Measurements from ENCODE around the gene POU6F2. TPM values are rescaled to one million over a fixed set of nuclear protein-coding genes. Genes with fewer than 3 reads are reported as not detected.

The POU6F2 gene
- polyA plus RNA-seq, 4 donors, result 0.16 TPM; not detected in 3

DNA sequence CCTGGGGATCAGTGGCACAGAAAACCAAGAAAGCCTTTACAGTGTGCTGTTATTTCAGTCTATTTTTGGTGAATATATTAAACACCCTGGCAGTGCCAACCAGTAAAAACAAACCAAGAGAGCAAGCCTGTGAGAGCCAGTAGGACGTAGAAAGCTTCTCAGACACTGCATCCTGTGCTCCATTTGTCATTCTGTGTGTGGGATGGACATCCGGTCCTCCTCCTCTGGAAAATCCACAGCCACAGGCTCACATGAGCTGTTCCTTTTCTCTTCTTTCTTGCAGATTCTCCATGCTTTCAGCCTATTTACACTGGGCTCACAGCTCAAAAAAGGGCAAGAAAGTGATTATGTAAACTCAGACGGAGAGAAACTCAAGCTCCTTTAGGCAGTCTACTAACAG lies 468.8 kb downstream of the POU6F2 start:
- H3K9me3 ChIP-seq (ENCODE audit: control insufficient read depth in 2 of 2, insufficient read depth in 1 of 2, low read depth in 1 of 2, low read length in 1 of 2), result no peaks in the 10 kb centered on the region
- no peak overlapping the region for H3K4me3 ChIP-seq (ENCODE audit: low read depth in 1 of 3, low read length in 3 of 3)
- H3K36me3 ChIP-seq (ENCODE audit: control insufficient read depth in 3 of 3, insufficient read depth in 2 of 3, low read depth in 1 of 3, low read length in 3 of 3), result no peaks in the 10 kb centered on the region
- no peaks in the 10 kb centered on the region for H3K4me1 ChIP-seq (ENCODE audit: control insufficient read depth in 3 of 3, insufficient read depth in 2 of 3, low read depth in 1 of 3, low read length in 2 of 3)
- FAIRE-seq (no peak), DNase-seq (no peak)
- H3K27ac ChIP-seq (ENCODE audit: low read depth in 1 of 3, low read length in 2 of 3), result no peak overlapping the region
- 55 to 75% (median 66%) methylated on average over 3 of the region's 3 CpGs for WGBS, 3 donors
- H3K27me3 ChIP-seq (ENCODE audit: control insufficient read depth in 3 of 3, insufficient read depth in 3 of 3, low read length in 3 of 3), result peaks cover 0 to 18% (median 5%) of the 10 kb centered on the region in 3 donors

DNA sequence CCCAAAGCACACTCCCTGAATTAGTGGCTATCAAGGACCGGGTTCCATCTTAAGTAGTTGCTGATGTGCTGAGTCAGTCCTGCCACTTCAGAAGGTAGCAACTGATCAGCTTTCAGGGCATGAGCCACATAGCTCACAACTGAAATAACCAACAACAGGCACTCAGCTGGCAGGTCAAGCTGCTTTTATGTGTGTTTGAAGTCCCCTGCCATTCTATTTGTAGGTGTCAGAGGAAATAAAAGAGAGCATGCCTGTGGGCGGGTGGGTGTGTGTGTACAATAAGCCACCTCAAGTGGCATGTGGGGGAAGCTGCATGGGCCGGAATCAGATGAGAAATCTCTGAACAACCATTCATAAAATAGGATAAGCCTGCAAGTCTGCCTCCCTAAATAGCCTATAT lies 474.2 kb downstream of the POU6F2 start:
- no peaks in the 10 kb centered on the region for H3K9me3 ChIP-seq (ENCODE audit: control insufficient read depth in 2 of 2, insufficient read depth in 1 of 2, low read depth in 1 of 2, low read length in 1 of 2)
- FAIRE-seq, result no peak
- 69 to 77% (median 70%) methylated on average over 3 of the region's 3 CpGs for WGBS, 3 donors
- H3K4me3 ChIP-seq (ENCODE audit: low read depth in 1 of 3, low read length in 3 of 3), result no peak overlapping the region
- no peaks in the 10 kb centered on the region for H3K4me1 ChIP-seq (ENCODE audit: control insufficient read depth in 3 of 3, insufficient read depth in 2 of 3, low read depth in 1 of 3, low read length in 2 of 3)
- peaks cover 0 to 13% (median 2%) of the 10 kb centered on the region in 3 donors for H3K27me3 ChIP-seq (ENCODE audit: control insufficient read depth in 3 of 3, insufficient read depth in 3 of 3, low read length in 3 of 3)
- no peak for DNase-seq
- no peak overlapping the region for H3K27ac ChIP-seq (ENCODE audit: low read depth in 1 of 3, low read length in 2 of 3)
- no peaks in the 10 kb centered on the region for H3K36me3 ChIP-seq (ENCODE audit: control insufficient read depth in 3 of 3, insufficient read depth in 2 of 3, low read depth in 1 of 3, low read length in 3 of 3)

DNA sequence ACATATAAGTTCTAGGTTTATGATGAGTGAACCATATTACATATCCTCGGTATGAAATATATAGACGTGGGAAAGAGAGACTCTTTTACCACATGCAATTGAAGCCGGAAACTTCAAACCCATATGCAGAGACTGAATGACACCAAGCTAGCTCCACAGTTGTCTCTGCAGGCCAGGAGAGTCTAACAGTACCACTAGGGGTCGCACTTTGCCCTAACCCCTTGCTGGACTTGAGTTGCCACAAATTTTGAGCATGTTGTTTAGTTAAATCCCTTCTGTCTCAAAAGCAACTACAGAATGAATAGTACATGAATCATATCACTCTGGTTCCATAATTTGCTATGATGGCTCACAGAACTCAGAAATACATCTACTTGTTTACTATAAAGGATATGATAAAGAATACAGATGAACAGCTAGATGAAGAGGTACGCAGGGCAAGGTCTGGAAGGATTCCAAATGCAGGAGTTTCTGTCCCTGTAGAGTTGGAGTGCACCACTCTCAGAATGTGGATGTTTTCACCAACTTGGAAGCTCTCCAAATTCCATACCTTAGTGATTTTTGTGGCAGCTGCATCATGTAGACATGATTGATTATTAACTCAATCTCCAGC lies 476.1 kb downstream of the POU6F2 start:
- no peak overlapping the region for H3K27ac ChIP-seq (ENCODE audit: low read depth in 1 of 3, low read length in 2 of 3)
- peaks cover 0 to 16% (median 2%) of the 10 kb centered on the region in 3 donors for H3K27me3 ChIP-seq (ENCODE audit: control insufficient read depth in 3 of 3, insufficient read depth in 3 of 3, low read length in 3 of 3)
- WGBS, 3 donors, result 37 to 39% (median 38%) methylated on average over 5 of the region's 5 CpGs
- peak; percentile 56 to 63 for DNase-seq
- no peaks in the 10 kb centered on the region for H3K9me3 ChIP-seq (ENCODE audit: control insufficient read depth in 2 of 2, insufficient read depth in 1 of 2, low read depth in 1 of 2, low read length in 1 of 2)
- no peaks in the 10 kb centered on the region for H3K36me3 ChIP-seq (ENCODE audit: control insufficient read depth in 3 of 3, insufficient read depth in 2 of 3, low read depth in 1 of 3, low read length in 3 of 3)
- no peak overlapping the region for H3K4me3 ChIP-seq (ENCODE audit: low read depth in 1 of 3, low read length in 3 of 3)
- FAIRE-seq, result no peak
- no peaks in the 10 kb centered on the region for H3K4me1 ChIP-seq (ENCODE audit: control insufficient read depth in 3 of 3, insufficient read depth in 2 of 3, low read depth in 1 of 3, low read length in 2 of 3)

DNA sequence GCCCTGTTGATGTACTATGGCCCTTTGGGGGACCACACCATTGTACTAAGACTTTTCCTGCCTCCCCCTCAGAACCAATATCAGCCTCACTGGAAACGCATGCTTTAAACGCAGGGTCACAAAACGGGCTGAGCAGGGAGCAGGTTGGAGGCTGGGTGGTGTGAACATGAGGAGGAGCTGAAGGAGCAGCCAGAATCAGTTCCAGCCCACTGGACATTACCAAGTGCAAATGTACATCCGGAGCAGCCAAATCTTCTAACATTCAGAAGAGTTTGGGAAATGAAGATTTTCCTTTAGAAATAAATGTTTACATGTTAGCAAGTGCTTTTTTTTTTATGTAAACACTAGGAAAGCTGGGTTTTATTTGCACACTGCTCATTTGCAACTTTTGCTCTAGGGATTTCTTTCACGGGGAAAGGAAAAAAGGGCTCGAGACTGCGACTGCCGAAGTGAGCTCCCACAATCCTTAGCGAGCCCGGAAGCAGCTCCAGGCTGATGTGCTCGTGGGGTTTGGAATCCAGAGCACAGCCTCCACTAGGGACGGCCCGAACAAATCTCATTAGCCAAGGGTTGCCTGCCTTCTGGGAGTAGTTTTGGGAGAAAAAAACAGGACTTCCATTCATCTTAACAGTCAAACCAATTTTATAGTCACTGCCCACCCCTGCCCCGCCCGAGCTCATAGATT lies 480.5 kb downstream of the POU6F2 start:
- DNase-seq, result peak in 1 of 2 donors; percentile 15
- Histone ChIP-seq H3K4me1 (ENCODE audit: control insufficient read depth in 3 of 3, insufficient read depth in 2 of 3, low read depth in 1 of 3, low read length in 2 of 3) (no peaks in the 10 kb centered on the region), H3K4me3 (ENCODE audit: low read depth in 1 of 3, low read length in 3 of 3) (no peak overlapping the region), H3K27ac (ENCODE audit: low read depth in 1 of 3, low read length in 2 of 3) (no peak overlapping the region), H3K9me3 (ENCODE audit: control insufficient read depth in 2 of 2, insufficient read depth in 1 of 2, low read depth in 1 of 2, low read length in 1 of 2) (no peaks in the 10 kb centered on the region), H3K36me3 (ENCODE audit: control insufficient read depth in 3 of 3, insufficient read depth in 2 of 3, low read depth in 1 of 3, low read length in 3 of 3) (no peaks in the 10 kb centered on the region), H3K27me3 (ENCODE audit: control insufficient read depth in 3 of 3, insufficient read depth in 3 of 3, low read length in 3 of 3) (peaks cover 0 to 8% (median 0%) of the 10 kb centered on the region in 3 donors)
- WGBS, 3 donors, result 53 to 54% (median 53%) methylated on average over 15 of the region's 15 CpGs
- no peak for FAIRE-seq

DNA sequence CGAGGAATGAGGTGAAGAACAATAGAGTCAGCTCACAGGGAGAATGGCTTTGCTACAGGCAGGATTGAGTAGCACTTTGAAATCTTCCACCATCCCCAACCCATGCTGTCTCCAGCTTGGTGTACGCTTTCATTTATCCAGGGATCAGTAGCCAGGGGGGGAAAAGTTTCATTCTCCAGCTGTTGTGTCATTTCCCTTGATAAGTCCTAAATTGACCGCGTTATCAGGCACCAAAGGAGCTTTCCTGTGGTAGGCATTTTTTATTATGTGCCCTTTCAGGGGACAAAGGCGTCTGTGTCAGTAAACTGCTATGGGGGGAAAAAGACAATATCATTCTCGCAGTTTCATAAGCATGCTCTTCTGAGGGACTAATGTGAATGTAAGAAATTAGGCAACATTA lies 481.9 kb downstream of the POU6F2 start:
- peaks cover 0 to 8% (median 0%) of the 10 kb centered on the region in 3 donors for H3K27me3 ChIP-seq (ENCODE audit: control insufficient read depth in 3 of 3, insufficient read depth in 3 of 3, low read length in 3 of 3)
- no peak overlapping the region for H3K4me3 ChIP-seq (ENCODE audit: low read depth in 1 of 3, low read length in 3 of 3)
- no peaks in the 10 kb centered on the region for H3K4me1 ChIP-seq (ENCODE audit: control insufficient read depth in 3 of 3, insufficient read depth in 2 of 3, low read depth in 1 of 3, low read length in 2 of 3)
- no peak for FAIRE-seq
- DNase-seq, result no peak
- H3K9me3 ChIP-seq (ENCODE audit: control insufficient read depth in 2 of 2, insufficient read depth in 1 of 2, low read depth in 1 of 2, low read length in 1 of 2), result no peaks in the 10 kb centered on the region
- no peak overlapping the region for H3K27ac ChIP-seq (ENCODE audit: low read depth in 1 of 3, low read length in 2 of 3)
- H3K36me3 ChIP-seq (ENCODE audit: control insufficient read depth in 3 of 3, insufficient read depth in 2 of 3, low read depth in 1 of 3, low read length in 3 of 3), result no peaks in the 10 kb centered on the region
- WGBS, 3 donors, result 61 to 72% (median 70%) methylated on average over 6 of the region's 6 CpGs

DNA sequence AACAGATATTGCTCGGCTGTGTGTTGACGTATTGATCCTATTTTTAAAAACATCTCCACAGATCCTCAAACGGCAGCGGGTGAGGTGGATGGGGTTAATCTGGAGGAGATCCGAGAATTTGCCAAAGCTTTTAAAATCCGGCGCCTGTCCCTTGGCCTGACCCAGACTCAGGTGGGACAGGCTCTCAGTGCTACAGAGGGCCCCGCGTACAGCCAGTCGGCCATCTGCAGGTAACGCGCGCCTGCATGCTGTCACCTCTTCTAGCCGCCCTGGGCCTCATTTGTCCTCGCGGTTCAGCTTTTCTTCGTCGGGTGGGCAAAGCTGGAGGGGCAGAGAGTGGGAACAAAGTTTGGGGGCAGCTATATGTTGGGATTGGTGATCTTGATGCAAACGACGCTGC lies 482.8 kb downstream of the POU6F2 start:
- H3K4me1 ChIP-seq (ENCODE audit: control insufficient read depth in 3 of 3, insufficient read depth in 2 of 3, low read depth in 1 of 3, low read length in 2 of 3), result no peaks in the 10 kb centered on the region
- H3K9me3 ChIP-seq (ENCODE audit: control insufficient read depth in 2 of 2, insufficient read depth in 1 of 2, low read depth in 1 of 2, low read length in 1 of 2), result no peaks in the 10 kb centered on the region
- H3K4me3 ChIP-seq (ENCODE audit: low read depth in 1 of 3, low read length in 3 of 3), result no peak overlapping the region
- DNase-seq (no peak), FAIRE-seq (no peak)
- H3K27ac ChIP-seq (ENCODE audit: low read depth in 1 of 3, low read length in 2 of 3), result no peak overlapping the region
- H3K36me3 ChIP-seq (ENCODE audit: control insufficient read depth in 3 of 3, insufficient read depth in 2 of 3, low read depth in 1 of 3, low read length in 3 of 3), result no peaks in the 10 kb centered on the region
- H3K27me3 ChIP-seq (ENCODE audit: control insufficient read depth in 3 of 3, insufficient read depth in 3 of 3, low read length in 3 of 3), result peaks cover 0 to 8% (median 0%) of the 10 kb centered on the region in 3 donors
- WGBS, 3 donors, result 93 to 95% (median 94%) methylated on average over 20 of the region's 20 CpGs

DNA sequence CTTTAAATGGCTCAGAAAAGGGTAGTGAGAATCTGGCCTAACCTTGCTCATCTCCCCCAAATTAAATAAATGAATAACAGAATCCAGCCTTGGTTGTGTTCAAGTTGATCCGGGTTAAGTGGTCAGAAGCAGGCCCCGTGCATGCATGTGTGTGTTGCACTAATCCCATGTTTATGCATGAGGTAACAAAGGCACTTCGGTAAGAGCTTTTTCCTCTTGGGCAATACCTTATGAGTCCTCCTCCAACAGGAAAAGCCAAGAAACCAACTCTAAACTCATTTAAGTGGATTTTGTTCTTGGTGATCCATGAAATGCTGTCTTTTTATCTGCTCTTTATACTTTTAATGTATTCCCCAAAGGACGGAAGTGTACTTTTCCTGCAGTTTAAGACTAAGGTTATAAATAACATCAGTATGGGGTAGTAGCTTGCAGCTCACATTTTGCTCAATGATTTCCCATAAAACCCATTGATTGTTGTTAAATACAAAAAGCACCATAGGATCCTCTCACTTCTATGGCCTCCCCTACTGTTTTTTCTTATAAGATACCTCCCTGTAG lies 483.6 kb downstream of the POU6F2 start:
- WGBS, 3 donors, result 64 to 80% (median 78%) methylated on average over 4 of the region's 4 CpGs
- no peak overlapping the region for H3K4me3 ChIP-seq (ENCODE audit: low read depth in 1 of 3, low read length in 3 of 3)
- H3K36me3 ChIP-seq (ENCODE audit: control insufficient read depth in 3 of 3, insufficient read depth in 2 of 3, low read depth in 1 of 3, low read length in 3 of 3), result no peaks in the 10 kb centered on the region
- H3K27ac ChIP-seq (ENCODE audit: low read depth in 1 of 3, low read length in 2 of 3), result no peak overlapping the region
- FAIRE-seq, result no peak
- H3K27me3 ChIP-seq (ENCODE audit: control insufficient read depth in 3 of 3, insufficient read depth in 3 of 3, low read length in 3 of 3), result peaks cover 0 to 8% (median 0%) of the 10 kb centered on the region in 3 donors
- DNase-seq, result no peak
- H3K4me1 ChIP-seq (ENCODE audit: control insufficient read depth in 3 of 3, insufficient read depth in 2 of 3, low read depth in 1 of 3, low read length in 2 of 3), result no peaks in the 10 kb centered on the region
- H3K9me3 ChIP-seq (ENCODE audit: control insufficient read depth in 2 of 2, insufficient read depth in 1 of 2, low read depth in 1 of 2, low read length in 1 of 2), result no peaks in the 10 kb centered on the region

DNA sequence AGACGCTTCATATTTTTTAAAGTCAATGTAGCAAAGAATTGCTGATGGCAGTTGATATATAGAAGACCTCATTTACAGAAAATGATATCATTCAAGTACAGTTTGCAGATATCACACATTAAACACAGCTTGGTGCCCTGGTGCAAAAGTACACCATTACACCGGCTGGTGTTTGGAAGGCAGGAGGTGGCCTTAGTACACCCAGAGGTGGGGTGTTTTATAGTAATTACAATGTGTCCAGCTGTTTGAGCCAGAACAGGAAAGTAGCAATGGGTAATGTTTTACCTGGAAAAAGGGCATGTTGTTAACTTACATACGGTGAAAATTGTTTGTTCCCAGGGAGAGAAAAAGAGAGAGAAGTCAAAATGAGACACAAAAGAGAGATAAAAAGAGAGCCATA lies 485.5 kb downstream of the POU6F2 start:
- H3K27me3 ChIP-seq (ENCODE audit: control insufficient read depth in 3 of 3, insufficient read depth in 3 of 3, low read length in 3 of 3), result peaks cover 0 to 8% (median 0%) of the 10 kb centered on the region in 3 donors
- no peaks in the 10 kb centered on the region for H3K4me1 ChIP-seq (ENCODE audit: control insufficient read depth in 3 of 3, insufficient read depth in 2 of 3, low read depth in 1 of 3, low read length in 2 of 3)
- no peaks in the 10 kb centered on the region for H3K36me3 ChIP-seq (ENCODE audit: control insufficient read depth in 3 of 3, insufficient read depth in 2 of 3, low read depth in 1 of 3, low read length in 3 of 3)
- FAIRE-seq (no peak), DNase-seq (no peak)
- no peaks in the 10 kb centered on the region for H3K9me3 ChIP-seq (ENCODE audit: control insufficient read depth in 2 of 2, insufficient read depth in 1 of 2, low read depth in 1 of 2, low read length in 1 of 2)
- no peak overlapping the region for H3K27ac ChIP-seq (ENCODE audit: low read depth in 1 of 3, low read length in 2 of 3)
- WGBS, 3 donors, result 76 to 82% (median 77%) methylated on average over 3 of the region's 3 CpGs
- no peak overlapping the region for H3K4me3 ChIP-seq (ENCODE audit: low read depth in 1 of 3, low read length in 3 of 3)
